Endothelial cell of umbilical vein (primary cell): Measurements from ENCODE around the gene CDKL2. TPM values are rescaled to one million over a fixed set of nuclear protein-coding genes. Genes with fewer than 3 reads are reported as not detected.

ENCODE experiments used
- BruUV-seq: library from RNA; stranded (reverse); fragments of 400-500 nt; replicated peaks from 2 replicates; lab custom pipeline; 2021; lab: Mats Ljungman, UMichigan
- CTCF ChIA-PET: fragments of 300-600, 350-600 bp; sonication (Branson Sonifier 250); formaldehyde crosslinking; loops from one replicate; lab custom pipeline; 2021; ENCODE audit warnings: antibody characterized with exemption, inconsistent platforms; lab: Charles Lee
- POLR2A ChIA-PET: fragments of 300-600, 350-600 bp; sonication (Branson Sonifier 250); formaldehyde crosslinking; loops from one replicate; lab custom pipeline; 2021; ENCODE audit warnings: antibody characterized with exemption, inconsistent platforms; lab: Charles Lee
- DNase-seq: peaks from one replicate; pipeline ENCODE4 v3.0.0-alpha.2; 2011; ENCODE audit warnings: low read depth, low spot score
- FAIRE-seq: peaks from 2 replicates; lab custom pipeline; 2011; peaks lifted over from hg19 to GRCh38; lab: Jason Lieb, UNC
- H2AFZ ChIP-seq: 2 replicates; pipeline ENCODE4 v1.6.0; 2012; ENCODE audit warnings: low read depth, low read length, control low read depth, inconsistent platforms
- H3K27ac ChIP-seq: 2 replicates; pipeline ENCODE4 v1.5.1; 2011; ENCODE audit warnings: low read depth, mild to moderate bottlenecking, control low read depth, low read length, moderate library complexity; ENCODE audit not compliant: insufficient read depth
- H3K27me3 ChIP-seq, 2 experiments: 2 replicates each; pipeline versions ENCODE4 v1.6.0 to v1.6.1; 2011; ENCODE audit warnings: low read length in 2 of 2, mixed read lengths in 1 of 2; ENCODE audit not compliant: control insufficient read depth in 2 of 2, insufficient read depth in 2 of 2
- H3K36me3 ChIP-seq, 2 experiments: 2 replicates in 1 of 2; 3 replicates in 1 of 2; pipeline ENCODE4 v1.5.1; 2011; ENCODE audit warnings: low read length in 2 of 2, mild to moderate bottlenecking in 1 of 2, moderate library complexity in 1 of 2; ENCODE audit not compliant: control insufficient read depth in 2 of 2, insufficient read depth in 2 of 2; ENCODE audit errors: extremely low read depth in 1 of 2
- H3K4me1 ChIP-seq: 3 replicates; pipeline ENCODE4 v1.5.1; 2011; ENCODE audit warnings: mild to moderate bottlenecking, low read length; ENCODE audit not compliant: control insufficient read depth, insufficient read depth; ENCODE audit errors: extremely low read depth
- H3K4me2 ChIP-seq: 2 replicates; pipeline ENCODE4 v1.6.1; 2011; ENCODE audit warnings: low read length, control low read depth, mixed read lengths; ENCODE audit not compliant: insufficient read depth
- H3K4me3 ChIP-seq, 3 experiments: fragments of 200-600 bp in 1 of 3; sonication (generic), shearing (Covaris generic) in 1 of 3; replicated peaks in 1 of 3; 2 replicates each; pipeline ENCODE4 v1.5.1; 2011 to 2016; ENCODE audit warnings: control low read depth in 3 of 3, low read length in 3 of 3, mild to moderate bottlenecking in 2 of 3, inconsistent platforms in 1 of 3, low read depth in 1 of 3, moderate library complexity in 1 of 3; ENCODE audit not compliant: insufficient read depth in 1 of 3
- H3K79me2 ChIP-seq: 2 replicates; pipeline ENCODE4 v1.6.0; 2012; ENCODE audit warnings: low read length, inconsistent platforms; ENCODE audit not compliant: control insufficient read depth, insufficient read depth
- H3K9ac ChIP-seq: replicated peaks from 2 replicates; pipeline ENCODE3; 2011; ENCODE audit warnings: low read length, control low read depth; ENCODE audit not compliant: insufficient read depth; ENCODE audit errors: extremely low read depth
- H3K9me1 ChIP-seq: replicated peaks from 3 replicates; pipeline ENCODE4 v1.6.0; 2011; ENCODE audit warnings: mild to moderate bottlenecking, low read length; ENCODE audit not compliant: control insufficient read depth, insufficient read depth; ENCODE audit errors: extremely low read depth
- H3K9me3 ChIP-seq: replicated peaks from 2 replicates; pipeline ENCODE4 v1.5.1; 2012; ENCODE audit warnings: low read length, inconsistent platforms; ENCODE audit not compliant: control insufficient read depth, insufficient read depth
- H4K20me1 ChIP-seq: replicated peaks from 2 replicates; pipeline ENCODE3; 2011; ENCODE audit warnings: mild to moderate bottlenecking, low read length; ENCODE audit not compliant: control insufficient read depth, insufficient read depth; ENCODE audit errors: extremely low read depth
- EZH2 ChIP-seq: IDR thresholded peaks from 2 replicates; pipeline ENCODE4 v1.6.1; 2012; ENCODE audit warnings: borderline replicate concordance, low read depth, mild to moderate bottlenecking, moderate library complexity, low read length, inconsistent platforms; ENCODE audit not compliant: severe bottlenecking
- FOS ChIP-seq: IDR thresholded peaks from 2 replicates; pipeline ENCODE4 v1.6.1; 2011; ENCODE audit warnings: mild to moderate bottlenecking, low read length, moderate library complexity, borderline replicate concordance; ENCODE audit not compliant: insufficient read depth
- GATA2 ChIP-seq: IDR thresholded peaks from 2 replicates; pipeline ENCODE4 v1.7.0; 2011; ENCODE audit warnings: low read depth, mild to moderate bottlenecking, moderate library complexity, mixed read lengths, low read length; ENCODE audit not compliant: insufficient read length, insufficient read depth
- JUN ChIP-seq: IDR thresholded peaks from 2 replicates; pipeline ENCODE4 v1.6.1; 2011; ENCODE audit warnings: borderline replicate concordance, low read depth; ENCODE audit not compliant: insufficient read length, insufficient read depth
- MYC ChIP-seq: IDR thresholded peaks from one replicate; pipeline ENCODE4 v1.6.1; 2011; ENCODE audit warnings: mild to moderate bottlenecking, low read depth, low read length
- POLR2A ChIP-seq: IDR thresholded peaks from 2 replicates; pipeline ENCODE4 v1.6.1; 2012; ENCODE audit warnings: low read depth, mild to moderate bottlenecking, control low read depth, low read length
- POLR2AphosphoS5 ChIP-seq: IDR thresholded peaks from 2 replicates; pipeline ENCODE4 v1.6.1; 2012; ENCODE audit warnings: low read depth, mild to moderate bottlenecking, control low read depth, low read length, moderate library complexity; ENCODE audit not compliant: insufficient read depth
- dilution Hi-C: fragments of 300-500 bp; cut with MboI; formaldehyde crosslinking; loops from one replicate; pipeline ENCODE4 v1.15.0; 2019; ENCODE audit warnings: low sequenced_read_pairs; ENCODE audit not compliant: extremely low pct_ligation_motif_present
- intact Hi-C: fragments of 100-400 bp; cut with micrococcal nuclease; formaldehyde crosslinking; loops from one replicate; pipeline ENCODE4 v1.10.0; 2022
- polyA plus RNA-seq, 4 experiments: library from polyadenylated mRNA; depleted of rRNA in 3 of 4; stranded (reverse) in 3 of 4; unstranded in 1 of 4; fragments of >200 nt; gene quantifications; 2 replicates each; pipeline versions ENCODE4 v1.2.1 to v1.2.3, GENCODE V29; 2011 to 2012; ENCODE audit warnings: missing spikeins in 1 of 4
- total RNA-seq: library from RNA; stranded (reverse); gene quantifications from 2 replicates; pipeline ENCODE4 v1.2.3, GENCODE V29; 2021
- TF ChIP-seq, protein P1 (sequence below), 2 donors: IDR thresholded peaks; 1 replicate in 1 of 2; 2 replicates in 1 of 2; pipeline ENCODE4 v1.5.1; 2011; ENCODE audit warnings: low read length in 2 of 2, mild to moderate bottlenecking in 2 of 2, moderate library complexity in 2 of 2, control low read depth in 1 of 2, inconsistent platforms in 1 of 2, low read depth in 1 of 2; ENCODE audit not compliant: insufficient read depth in 1 of 2; ENCODE audit errors: extremely low read depth in 1 of 2
- TF ChIP-seq, protein P2 (sequence below): IDR thresholded peaks from 2 replicates; pipeline ENCODE4 v1.6.1; 2011; ENCODE audit not compliant: insufficient read depth, insufficient read length

CDKL2 gene
- total and polyA plus RNA-seq, 2 donors (not counting 3 experiments of a cell fraction or from before 2014, with no cell fraction given), result 0.23 to 0.55 TPM

DNA sequence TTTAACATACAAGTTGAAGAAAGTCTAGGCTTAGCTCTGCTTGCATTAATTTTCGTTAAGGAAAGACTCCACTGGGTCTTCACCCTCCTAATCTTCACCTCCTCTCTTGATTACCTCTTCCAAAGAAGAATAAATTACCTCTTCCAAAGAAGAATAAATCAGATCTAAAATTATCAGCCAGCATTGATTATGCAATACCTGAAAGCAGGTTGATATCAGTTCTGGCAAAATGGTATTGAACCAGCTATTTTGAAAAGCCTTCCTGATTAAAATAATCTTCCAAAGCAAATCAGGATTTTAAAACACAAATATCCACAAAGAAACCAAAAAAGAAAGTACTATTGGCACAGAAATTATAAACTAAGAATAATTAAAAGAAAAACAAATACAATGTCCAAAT lies 36.9 kb downstream of the CDKL2 start:
- H4K20me1 ChIP-seq, result no peaks in the 10 kb centered on the region
- H3K27me3 ChIP-seq, result no peaks in the 10 kb centered on the region
- FAIRE-seq, result no peak
- H3K27ac ChIP-seq, result no peak overlapping the region
- no peak overlapping the region for H3K4me2 ChIP-seq
- no peak overlapping the region for H2AFZ ChIP-seq
- no peaks in the 10 kb centered on the region for H3K9me3 ChIP-seq
- POLR2A ChIA-PET, result no interaction called here
- no peaks in the 10 kb centered on the region for H3K79me2 ChIP-seq
- CTCF ChIA-PET, result interaction anchor here (1.0 to 1.4 kb wide), 4 partner anchors 9 to 23 kb away, joined by 3 to 6 read pairs (median 4); no protein-coding TSS in a partner anchor
- intact Hi-C loops, result no loop called here
- H3K4me3 ChIP-seq, result no peak overlapping the region
- H3K9ac ChIP-seq, result no peak overlapping the region
- dilution Hi-C loops, result no loop called here
- H3K4me1 ChIP-seq, result no peaks in the 10 kb centered on the region
- DNase-seq, result no peak
- H3K9me1 ChIP-seq, result no peaks in the 10 kb centered on the region
- no peak for TF ChIP-seq JUN
- no peak for TF ChIP-seq GATA2
- no peak for TF ChIP-seq POLR2A
- TF ChIP-seq, protein P1, sequence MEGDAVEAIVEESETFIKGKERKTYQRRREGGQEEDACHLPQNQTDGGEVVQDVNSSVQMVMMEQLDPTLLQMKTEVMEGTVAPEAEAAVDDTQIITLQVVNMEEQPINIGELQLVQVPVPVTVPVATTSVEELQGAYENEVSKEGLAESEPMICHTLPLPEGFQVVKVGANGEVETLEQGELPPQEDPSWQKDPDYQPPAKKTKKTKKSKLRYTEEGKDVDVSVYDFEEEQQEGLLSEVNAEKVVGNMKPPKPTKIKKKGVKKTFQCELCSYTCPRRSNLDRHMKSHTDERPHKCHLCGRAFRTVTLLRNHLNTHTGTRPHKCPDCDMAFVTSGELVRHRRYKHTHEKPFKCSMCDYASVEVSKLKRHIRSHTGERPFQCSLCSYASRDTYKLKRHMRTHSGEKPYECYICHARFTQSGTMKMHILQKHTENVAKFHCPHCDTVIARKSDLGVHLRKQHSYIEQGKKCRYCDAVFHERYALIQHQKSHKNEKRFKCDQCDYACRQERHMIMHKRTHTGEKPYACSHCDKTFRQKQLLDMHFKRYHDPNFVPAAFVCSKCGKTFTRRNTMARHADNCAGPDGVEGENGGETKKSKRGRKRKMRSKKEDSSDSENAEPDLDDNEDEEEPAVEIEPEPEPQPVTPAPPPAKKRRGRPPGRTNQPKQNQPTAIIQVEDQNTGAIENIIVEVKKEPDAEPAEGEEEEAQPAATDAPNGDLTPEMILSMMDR (IDR thresholded peaks at IDR 0.05; ENCODE audit: extremely low read depth in 1 of 2, insufficient read depth in 1 of 2, low read depth in 1 of 2, low read length in 2 of 2), result no peak
- TF ChIP-seq MYC, result no peak
- TF ChIP-seq, protein P2, sequence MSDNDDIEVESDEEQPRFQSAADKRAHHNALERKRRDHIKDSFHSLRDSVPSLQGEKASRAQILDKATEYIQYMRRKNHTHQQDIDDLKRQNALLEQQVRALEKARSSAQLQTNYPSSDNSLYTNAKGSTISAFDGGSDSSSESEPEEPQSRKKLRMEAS, result no peak
- no peak for TF ChIP-seq FOS
- TF ChIP-seq EZH2, result no peak
- no peak for TF ChIP-seq POLR2AphosphoS5
- no peaks in the 10 kb centered on the region for H3K36me3 ChIP-seq
- BruUV-seq, result no TSS peak
